ENCODE measurements around the gene WIPI1.

DNA sequence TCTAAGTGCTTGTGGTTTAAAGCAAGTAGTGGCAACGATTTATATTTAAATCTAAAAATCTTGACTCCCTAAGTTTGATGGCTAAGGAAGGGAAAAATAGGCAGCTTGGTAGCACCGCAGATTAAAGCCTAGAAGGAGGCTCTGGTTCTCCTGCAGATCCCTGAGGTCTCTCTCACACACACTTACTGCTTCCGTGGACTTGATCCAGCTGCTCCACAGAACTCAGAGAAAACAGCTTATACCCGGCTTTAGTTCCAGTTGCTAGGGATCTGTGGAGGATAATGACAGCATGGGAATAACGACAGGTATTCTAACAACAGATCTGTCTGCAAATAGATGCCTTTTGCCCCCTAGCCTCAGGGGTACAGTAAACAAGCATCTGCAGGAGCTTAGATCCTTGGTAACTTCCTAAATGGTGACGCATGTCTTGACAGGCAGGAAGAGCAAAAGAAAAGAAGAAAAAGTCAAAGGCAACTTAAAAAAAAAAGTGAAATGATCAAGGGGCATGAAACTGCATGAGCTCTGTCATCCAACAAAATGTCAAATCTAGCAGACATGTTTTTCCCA, 4.5 kb downstream of the WIPI1 start:
- no peak for TF ChIP-seq SUZ12 (IDR thresholded peaks at IDR 0.05; ENCODE audit: extremely low read depth, insufficient read depth, insufficient read length)
- TF ChIP-seq ZNF274 (IDR thresholded peaks at IDR 0.05; ENCODE audit: low read depth, low read length): no peak
- no peak for TF ChIP-seq YY1 (IDR thresholded peaks at IDR 0.05; ENCODE audit: insufficient read depth, insufficient read length)
